Vagina (tissue), 2 donors: ENCODE measurements around the gene SLX4.
"Not testable (repeated sequence)": the region's sequence is repeated elsewhere in the genome, so short reads cannot be mapped to it uniquely, and the experiment has no call there.

Experiments
- CTCF ChIP-seq, 3 experiments: fragments of 450-650 bp in 2 of 3; fragments of 200-600 bp in 1 of 3; sonication (generic) in 1 of 3; IDR thresholded peaks; one replicate each; pipeline ENCODE4 v1.5.1; 2017 to 2019; ENCODE audit warnings: antibody characterized with exemption in 3 of 3, mild to moderate bottlenecking in 2 of 3, moderate library complexity in 2 of 3
- POLR2A ChIP-seq, 2 donors: fragments of 450-650 bp; IDR thresholded peaks; one replicate each; pipeline ENCODE4 v1.6.1; 2017; ENCODE audit warnings: antibody characterized with exemption in 2 of 2, mild to moderate bottlenecking in 2 of 2, moderate library complexity in 2 of 2
- POLR2AphosphoS5 ChIP-seq, 2 donors: sonication (generic); formaldehyde crosslinking; IDR thresholded peaks; one replicate each; pipeline ENCODE4 v1.9.0; 2017; ENCODE audit warnings: antibody characterized with exemption in 2 of 2, mild to moderate bottlenecking in 2 of 2, low read depth in 1 of 2; ENCODE audit not compliant: insufficient read depth in 1 of 2

- TF ChIP-seq CTCF (IDR thresholded peaks at IDR 0.05); POLR2AphosphoS5 (IDR thresholded peaks at IDR 0.05; ENCODE audit: insufficient read depth in 1 of 2, low read depth in 1 of 2); POLR2A (IDR thresholded peaks at IDR 0.05): not testable (repeated sequence)
These were observed 44.7 kb upstream of the SLX4 start for GRCh38 chr16:3656160-3656490.
